ENCODE data around the gene CPNE6.

- TF ChIP-seq CEBPB (IDR thresholded peaks at IDR 0.05; ENCODE audit: low read depth, low read length) = no peak
- no peak for TF ChIP-seq SP1 (IDR thresholded peaks at IDR 0.05; ENCODE audit: low read depth, low read length)
- TF ChIP-seq, protein P1, sequence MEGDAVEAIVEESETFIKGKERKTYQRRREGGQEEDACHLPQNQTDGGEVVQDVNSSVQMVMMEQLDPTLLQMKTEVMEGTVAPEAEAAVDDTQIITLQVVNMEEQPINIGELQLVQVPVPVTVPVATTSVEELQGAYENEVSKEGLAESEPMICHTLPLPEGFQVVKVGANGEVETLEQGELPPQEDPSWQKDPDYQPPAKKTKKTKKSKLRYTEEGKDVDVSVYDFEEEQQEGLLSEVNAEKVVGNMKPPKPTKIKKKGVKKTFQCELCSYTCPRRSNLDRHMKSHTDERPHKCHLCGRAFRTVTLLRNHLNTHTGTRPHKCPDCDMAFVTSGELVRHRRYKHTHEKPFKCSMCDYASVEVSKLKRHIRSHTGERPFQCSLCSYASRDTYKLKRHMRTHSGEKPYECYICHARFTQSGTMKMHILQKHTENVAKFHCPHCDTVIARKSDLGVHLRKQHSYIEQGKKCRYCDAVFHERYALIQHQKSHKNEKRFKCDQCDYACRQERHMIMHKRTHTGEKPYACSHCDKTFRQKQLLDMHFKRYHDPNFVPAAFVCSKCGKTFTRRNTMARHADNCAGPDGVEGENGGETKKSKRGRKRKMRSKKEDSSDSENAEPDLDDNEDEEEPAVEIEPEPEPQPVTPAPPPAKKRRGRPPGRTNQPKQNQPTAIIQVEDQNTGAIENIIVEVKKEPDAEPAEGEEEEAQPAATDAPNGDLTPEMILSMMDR (IDR thresholded peaks at IDR 0.05; ENCODE audit: control extremely low read depth in 1 of 3, insufficient read depth in 1 of 3, low read depth in 1 of 3, low read length in 3 of 3) = no peak
- TF ChIP-seq JUN (IDR thresholded peaks at IDR 0.05; ENCODE audit: low read depth, low read length) = no peak
- TF ChIP-seq ASH2L (IDR thresholded peaks at IDR 0.05; ENCODE audit: low read length) = no peak
Observed at GRCh38 chr14:24102357-24103048, 31.1 kb downstream of the CPNE6 start.

Data from H1 (cell line).